ENCODE measurements around the gene EYA4. TPM values are rescaled to one million over a fixed set of nuclear protein-coding genes. Genes with fewer than 3 reads are reported as not detected.

Gene EYA4
- total RNA-seq, 1 experiment from 2014 or later: not detected

DNA sequence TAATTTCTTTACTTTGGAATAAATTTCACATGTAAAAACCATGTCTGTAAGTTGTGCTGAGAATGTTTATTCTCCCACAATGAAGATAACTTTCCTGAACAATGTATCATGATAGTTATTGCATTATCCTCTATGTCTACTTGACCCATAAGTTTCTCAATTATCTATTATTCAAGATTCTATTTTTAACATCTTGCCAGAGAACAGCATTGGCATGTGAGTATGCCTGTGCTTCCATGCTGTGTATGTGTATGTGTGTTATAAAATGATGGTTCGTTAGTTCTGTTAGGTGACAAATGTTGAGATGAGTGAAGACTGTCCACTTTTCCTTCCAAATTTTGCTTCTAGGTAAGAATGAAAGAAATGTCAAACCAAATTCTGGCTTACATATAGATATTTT lies 111.9 kb downstream of the EYA4 start:
- Mint-ChIP-seq H3K27me3 (ENCODE audit: insufficient read depth, unreplicated experiment) (peaks cover 8% of the 10 kb centered on the region), H3K9me3 (ENCODE audit: unreplicated experiment) (no peaks in the 10 kb centered on the region), H3K4me3 (ENCODE audit: unreplicated experiment) (no peak overlapping the region), H3K4me1 (ENCODE audit: low read depth, unreplicated experiment) (no peaks in the 10 kb centered on the region), H3K27ac (ENCODE audit: unreplicated experiment) (no peak overlapping the region), H3K36me3 (ENCODE audit: insufficient read depth, unreplicated experiment) (no peaks in the 10 kb centered on the region)
- Histone ChIP-seq H3K36me3 (ENCODE audit: control insufficient read depth, insufficient read depth, low read length) (no peaks in the 10 kb centered on the region), H3K9me3 (no peaks in the 10 kb centered on the region; the same call in 1 of the 2 replicates), H3K27me3 (replicated peaks; ENCODE audit: control insufficient read depth, insufficient read depth, low read length) (no peaks in the 10 kb centered on the region), H3K4me3 (ENCODE audit: low read depth, low read length) (no peak overlapping the region), H3K4me1 (no peaks in the 10 kb centered on the region)
- no TSS peak for BruUV-seq (replicated peaks)
- ChIA-PET CTCF (no interaction called here), POLR2A (no interaction called here)
- TF ChIP-seq, protein P1, sequence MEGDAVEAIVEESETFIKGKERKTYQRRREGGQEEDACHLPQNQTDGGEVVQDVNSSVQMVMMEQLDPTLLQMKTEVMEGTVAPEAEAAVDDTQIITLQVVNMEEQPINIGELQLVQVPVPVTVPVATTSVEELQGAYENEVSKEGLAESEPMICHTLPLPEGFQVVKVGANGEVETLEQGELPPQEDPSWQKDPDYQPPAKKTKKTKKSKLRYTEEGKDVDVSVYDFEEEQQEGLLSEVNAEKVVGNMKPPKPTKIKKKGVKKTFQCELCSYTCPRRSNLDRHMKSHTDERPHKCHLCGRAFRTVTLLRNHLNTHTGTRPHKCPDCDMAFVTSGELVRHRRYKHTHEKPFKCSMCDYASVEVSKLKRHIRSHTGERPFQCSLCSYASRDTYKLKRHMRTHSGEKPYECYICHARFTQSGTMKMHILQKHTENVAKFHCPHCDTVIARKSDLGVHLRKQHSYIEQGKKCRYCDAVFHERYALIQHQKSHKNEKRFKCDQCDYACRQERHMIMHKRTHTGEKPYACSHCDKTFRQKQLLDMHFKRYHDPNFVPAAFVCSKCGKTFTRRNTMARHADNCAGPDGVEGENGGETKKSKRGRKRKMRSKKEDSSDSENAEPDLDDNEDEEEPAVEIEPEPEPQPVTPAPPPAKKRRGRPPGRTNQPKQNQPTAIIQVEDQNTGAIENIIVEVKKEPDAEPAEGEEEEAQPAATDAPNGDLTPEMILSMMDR (IDR thresholded peaks at IDR 0.05; ENCODE audit: insufficient read depth in 1 of 2, low read depth in 1 of 2, low read length in 1 of 2, severe bottlenecking in 1 of 2, unreplicated experiment in 1 of 2): no peak
- intact Hi-C loops (cut with micrococcal nuclease; ENCODE audit: unreplicated experiment): no loop called here
- DNase-seq: no peak

DNA sequence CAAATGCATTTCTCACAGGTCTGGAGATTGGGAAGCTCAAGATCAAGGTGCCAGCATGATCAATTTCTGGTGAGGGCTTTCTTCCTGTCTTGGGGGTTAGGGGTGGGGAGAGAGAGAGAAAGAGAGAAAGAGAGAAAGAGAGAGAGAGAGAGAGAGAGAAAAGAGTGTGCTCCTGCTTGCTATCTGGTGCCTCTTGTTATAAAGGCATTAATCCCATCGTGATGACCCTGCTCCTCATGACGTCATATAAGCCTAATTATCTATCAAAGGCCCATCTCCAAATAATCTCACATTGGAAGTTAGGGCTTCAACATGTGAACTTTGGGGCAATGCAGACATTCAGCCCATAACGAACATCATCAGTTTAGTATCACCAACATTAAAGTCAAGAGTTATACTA lies 114.8 kb downstream of the EYA4 start:
- peaks cover 8% of the 10 kb centered on the region for H3K27me3 Mint-ChIP-seq (ENCODE audit: insufficient read depth, unreplicated experiment)
- ChIA-PET CTCF (no interaction called here), POLR2A (no interaction called here)
- no peak for DNase-seq
- H3K4me1 ChIP-seq: no peaks in the 10 kb centered on the region
- H3K9me3 ChIP-seq: no peaks in the 10 kb centered on the region
- no peaks in the 10 kb centered on the region for H3K27me3 ChIP-seq (replicated peaks; ENCODE audit: control insufficient read depth, insufficient read depth, low read length)
- intact Hi-C loops (cut with micrococcal nuclease; ENCODE audit: unreplicated experiment): no loop called here
- no peaks in the 10 kb centered on the region for H3K4me1 Mint-ChIP-seq (ENCODE audit: low read depth, unreplicated experiment)
- no peak overlapping the region for H3K4me3 Mint-ChIP-seq (ENCODE audit: unreplicated experiment)
- BruUV-seq (replicated peaks): no TSS peak
- no peak overlapping the region for H3K4me3 ChIP-seq (ENCODE audit: low read depth, low read length)
- TF ChIP-seq, protein P1 (IDR thresholded peaks at IDR 0.05; ENCODE audit: insufficient read depth in 1 of 2, low read depth in 1 of 2, low read length in 1 of 2, severe bottlenecking in 1 of 2, unreplicated experiment in 1 of 2): no peak
- no peak overlapping the region for H3K27ac Mint-ChIP-seq (ENCODE audit: unreplicated experiment)
- H3K36me3 Mint-ChIP-seq (ENCODE audit: insufficient read depth, unreplicated experiment): no peaks in the 10 kb centered on the region
- H3K36me3 ChIP-seq (ENCODE audit: control insufficient read depth, insufficient read depth, low read length): no peaks in the 10 kb centered on the region
- no peaks in the 10 kb centered on the region for H3K9me3 Mint-ChIP-seq (ENCODE audit: unreplicated experiment)

DNA sequence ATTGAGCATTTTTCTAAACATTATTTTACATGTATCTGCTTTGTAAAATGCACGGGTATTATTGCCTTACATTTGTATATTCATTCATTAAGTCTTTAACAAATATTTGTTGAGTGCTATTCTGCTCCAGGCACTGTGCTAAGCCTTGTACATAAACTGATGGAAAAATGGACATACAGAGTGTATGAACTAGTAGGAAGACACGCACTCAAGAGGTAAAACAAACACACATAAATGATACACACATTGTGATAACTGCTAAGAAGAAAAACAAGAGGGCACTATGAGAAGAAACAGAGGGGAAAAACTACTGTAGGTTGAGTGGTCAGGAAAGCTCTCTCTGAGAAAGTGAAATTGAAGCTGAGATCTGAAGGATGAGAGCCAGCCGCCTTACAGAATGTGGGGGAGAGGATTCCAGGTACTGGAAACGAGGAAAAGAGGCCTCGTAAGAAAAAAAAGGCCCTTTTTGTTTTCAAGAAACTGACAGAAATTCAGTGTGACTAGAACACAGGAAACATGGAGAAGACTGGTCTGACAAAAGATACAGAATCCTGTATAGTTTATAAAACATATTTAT lies 117.5 kb downstream of the EYA4 start:
- Histone ChIP-seq H3K4me1 (no peaks in the 10 kb centered on the region), H3K4me3 (ENCODE audit: low read depth, low read length) (no peak overlapping the region), H3K9me3 (no peaks in the 10 kb centered on the region), H3K36me3 (ENCODE audit: control insufficient read depth, insufficient read depth, low read length) (no peaks in the 10 kb centered on the region), H3K27me3 (replicated peaks; ENCODE audit: control insufficient read depth, insufficient read depth, low read length) (no peaks in the 10 kb centered on the region)
- no peak overlapping the region for H3K4me3 Mint-ChIP-seq (ENCODE audit: unreplicated experiment)
- POLR2A ChIA-PET: no interaction called here
- TF ChIP-seq, protein P1 (IDR thresholded peaks at IDR 0.05; ENCODE audit: insufficient read depth in 1 of 2, low read depth in 1 of 2, low read length in 1 of 2, severe bottlenecking in 1 of 2, unreplicated experiment in 1 of 2): no peak
- CTCF ChIA-PET: no interaction called here
- DNase-seq: no peak
- no peaks in the 10 kb centered on the region for H3K36me3 Mint-ChIP-seq (ENCODE audit: insufficient read depth, unreplicated experiment)
- intact Hi-C loops (cut with micrococcal nuclease; ENCODE audit: unreplicated experiment): no loop called here
- no TSS peak for BruUV-seq (replicated peaks)
- no peak overlapping the region for H3K27ac Mint-ChIP-seq (ENCODE audit: unreplicated experiment)
- no peaks in the 10 kb centered on the region for H3K4me1 Mint-ChIP-seq (ENCODE audit: low read depth, unreplicated experiment)
- H3K27me3 Mint-ChIP-seq (ENCODE audit: insufficient read depth, unreplicated experiment): peaks cover 8% of the 10 kb centered on the region
- H3K9me3 Mint-ChIP-seq (ENCODE audit: unreplicated experiment): no peaks in the 10 kb centered on the region
